ENCODE data around the gene POLR1D. TPM values are rescaled to one million over a fixed set of nuclear protein-coding genes. Genes with fewer than 3 reads are reported as not detected.
"Not testable (repeated sequence)": the region's sequence is repeated elsewhere in the genome, so short reads cannot be mapped to it uniquely, and the experiment has no call there.

POLR1D gene
- total RNA-seq, 1 donor from 2014 or later, result 75.2 TPM

- Mint-ChIP-seq H3K27ac (ENCODE audit: unreplicated experiment) (no peak overlapping the region), H3K4me1 (ENCODE audit: low read depth) (peaks cover 19% of the 10 kb centered on the region), H3K36me3 (ENCODE audit: low read depth) (peaks cover 5% of the 10 kb centered on the region), H3K27me3 (ENCODE audit: low read depth) (no peaks in the 10 kb centered on the region), H3K9me3 (ENCODE audit: low read depth) (no peaks in the 10 kb centered on the region), H3K4me3 (ENCODE audit: unreplicated experiment) (no peak overlapping the region)
- DNase-seq (ENCODE audit: low spot score), result no peak
- no peak for TF ChIP-seq CTCF (IDR thresholded peaks at IDR 0.05)
Measured at GRCh38 chr13:27627380-27627779, 5.7 kb downstream of the POLR1D start.

GRCh38 chr13:27628081-27628480 lies 6.4 kb downstream of the POLR1D start:
- no peak overlapping the region for H3K27ac Mint-ChIP-seq (ENCODE audit: unreplicated experiment)
- TF ChIP-seq CTCF (IDR thresholded peaks at IDR 0.05), result no peak
- H3K4me1 Mint-ChIP-seq (ENCODE audit: low read depth), result peaks cover 13% of the 10 kb centered on the region
- no peak for DNase-seq (ENCODE audit: low spot score)
- H3K36me3 Mint-ChIP-seq (ENCODE audit: low read depth), result peaks cover 8% of the 10 kb centered on the region
- no peaks in the 10 kb centered on the region for H3K27me3 Mint-ChIP-seq (ENCODE audit: low read depth)
- H3K9me3 Mint-ChIP-seq (ENCODE audit: low read depth), result no peaks in the 10 kb centered on the region
- H3K4me3 Mint-ChIP-seq (ENCODE audit: unreplicated experiment), result no peak overlapping the region

- not testable (repeated sequence) for H3K4me3 Mint-ChIP-seq (ENCODE audit: unreplicated experiment); H3K27me3 Mint-ChIP-seq (ENCODE audit: low read depth); H3K9me3 Mint-ChIP-seq (ENCODE audit: low read depth); H3K36me3 Mint-ChIP-seq (ENCODE audit: low read depth); H3K27ac Mint-ChIP-seq (ENCODE audit: unreplicated experiment); DNase-seq (ENCODE audit: low spot score); H3K4me1 Mint-ChIP-seq (ENCODE audit: low read depth)
Measured at GRCh38 chr13:27628766-27629165, 7.1 kb downstream of the POLR1D start.

GRCh38 chr13:27631156-27631555 lies 9.5 kb downstream of the POLR1D start:
- H3K27ac Mint-ChIP-seq (ENCODE audit: unreplicated experiment), result no peak overlapping the region
- H3K4me1 Mint-ChIP-seq (ENCODE audit: low read depth), result peaks cover 3% of the 10 kb centered on the region
- no peak for DNase-seq (ENCODE audit: low spot score)
- H3K4me3 Mint-ChIP-seq (ENCODE audit: unreplicated experiment), result no peak overlapping the region
- no peak for TF ChIP-seq CTCF (IDR thresholded peaks at IDR 0.05)
- H3K36me3 Mint-ChIP-seq (ENCODE audit: low read depth), result peaks cover 7% of the 10 kb centered on the region
- no peaks in the 10 kb centered on the region for H3K27me3 Mint-ChIP-seq (ENCODE audit: low read depth)
- H3K9me3 Mint-ChIP-seq (ENCODE audit: low read depth), result no peaks in the 10 kb centered on the region

GRCh38 chr13:27631665-27632064 lies 10.0 kb downstream of the POLR1D start:
- H3K4me3 Mint-ChIP-seq (ENCODE audit: unreplicated experiment), result no peak overlapping the region
- H3K27ac Mint-ChIP-seq (ENCODE audit: unreplicated experiment), result no peak overlapping the region
- no peak for TF ChIP-seq CTCF (IDR thresholded peaks at IDR 0.05)
- H3K36me3 Mint-ChIP-seq (ENCODE audit: low read depth), result peaks cover 7% of the 10 kb centered on the region
- H3K9me3 Mint-ChIP-seq (ENCODE audit: low read depth), result no peaks in the 10 kb centered on the region
- DNase-seq (ENCODE audit: low spot score), result no peak
- peaks cover 6% of the 10 kb centered on the region for H3K4me1 Mint-ChIP-seq (ENCODE audit: low read depth)
- no peaks in the 10 kb centered on the region for H3K27me3 Mint-ChIP-seq (ENCODE audit: low read depth)

- Mint-ChIP-seq H3K27me3 (ENCODE audit: low read depth) (no peaks in the 10 kb centered on the region), H3K4me3 (ENCODE audit: unreplicated experiment) (no peak overlapping the region), H3K27ac (ENCODE audit: unreplicated experiment) (no peak overlapping the region), H3K36me3 (ENCODE audit: low read depth) (peaks cover 7% of the 10 kb centered on the region), H3K4me1 (ENCODE audit: low read depth) (peaks cover 12% of the 10 kb centered on the region), H3K9me3 (ENCODE audit: low read depth) (no peaks in the 10 kb centered on the region)
- TF ChIP-seq CTCF (IDR thresholded peaks at IDR 0.05), result no peak
- no peak for DNase-seq (ENCODE audit: low spot score)
Measured at GRCh38 chr13:27632214-27632613, 10.5 kb downstream of the POLR1D start.
